D721Med (cell line): ENCODE data around the gene NBAS.

Experiments
- DNase-seq: peaks from one replicate; pipeline ENCODE4 v3.0.0; 2011; ENCODE audit warnings: low spot score; ENCODE audit not compliant: insufficient read length
- FAIRE-seq: peaks from 2 replicates; lab custom pipeline; 2011; peaks lifted over from hg19 to GRCh38; lab: Jason Lieb, UNC
- CTCF ChIP-seq: IDR thresholded peaks from 2 replicates; pipeline ENCODE4 v1.5.1; 2012; ENCODE audit warnings: mild to moderate bottlenecking, control low read depth; ENCODE audit not compliant: insufficient read depth; ENCODE audit errors: missing control alignments

Gene NBAS

GRCh38 chr2:15311926-15312325 is 249.2 kb downstream of the NBAS start:
- no peak for TF ChIP-seq CTCF
- DNase-seq, result no peak
- FAIRE-seq, result no peak

- no peak for FAIRE-seq
- DNase-seq, result no peak
- TF ChIP-seq CTCF, result no peak
Observed at GRCh38 chr2:15311201-15311907, 249.8 kb downstream of the NBAS start.

- FAIRE-seq (no peak), DNase-seq (no peak)
Observed at GRCh38 chr2:15307526-15307925, 253.6 kb downstream of the NBAS start.

GRCh38 chr2:15306706-15307105 is 254.4 kb downstream of the NBAS start:
- FAIRE-seq (no peak), DNase-seq (no peak)
- no peak for TF ChIP-seq CTCF

More at GRCh38 chr2:15307526-15307925, 253.6 kb downstream of the NBAS start:
- no peak for TF ChIP-seq CTCF

GRCh38 chr2:15303874-15304273 is 257.3 kb downstream of the NBAS start:
- DNase-seq (no peak), FAIRE-seq (no peak)
- no peak for TF ChIP-seq CTCF

- FAIRE-seq (no peak), DNase-seq (no peak)
- TF ChIP-seq CTCF, result no peak
Observed at GRCh38 chr2:15302154-15302553, 259.0 kb downstream of the NBAS start.
